Activated T-cell treated with anti-CD3 and anti-CD28 coated beads, Interleukin-2, amount 50 U/mL, for 48 hours (primary cell): Measurements from ENCODE around the gene MTUS2.

Experiments used
- DNase-seq, 2 experiments: peaks; one replicate each; pipeline ENCODE4 v3.0.0-alpha.2; 2020

The MTUS2 gene

GRCh38 chr13:29464105-29464679 is 644.1 kb downstream of the MTUS2 start:
- no peak for DNase-seq

DNA sequence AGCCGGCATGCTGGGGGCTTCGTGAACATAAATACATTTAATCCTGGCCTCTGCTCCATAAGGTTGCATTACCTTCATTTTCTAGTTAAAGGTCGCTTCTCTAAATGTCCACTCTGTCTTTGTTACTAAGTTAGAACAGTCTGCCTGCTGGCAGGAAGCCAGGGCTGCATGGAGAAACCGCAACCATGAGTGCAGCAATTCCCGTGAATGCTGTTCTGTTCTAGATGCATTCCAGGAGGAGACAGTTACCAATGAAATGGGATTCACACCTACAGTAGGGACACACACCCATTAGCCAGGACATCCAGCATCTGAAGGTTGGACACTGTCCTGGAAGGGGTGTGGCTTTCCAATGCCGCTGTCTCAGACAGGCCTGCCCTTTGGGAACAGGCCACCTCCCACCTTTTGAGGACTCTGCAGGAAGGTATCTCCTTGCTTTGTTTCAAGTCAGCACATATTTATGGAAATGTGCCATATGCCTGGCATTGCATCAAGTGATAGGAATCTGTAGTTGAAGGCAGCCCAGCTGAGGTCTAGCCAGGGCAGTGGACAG is 645.7 kb downstream of the MTUS2 start:
- no peak for DNase-seq

GRCh38 chr13:29471551-29471950 is 651.4 kb downstream of the MTUS2 start:
- no peak for DNase-seq

DNA sequence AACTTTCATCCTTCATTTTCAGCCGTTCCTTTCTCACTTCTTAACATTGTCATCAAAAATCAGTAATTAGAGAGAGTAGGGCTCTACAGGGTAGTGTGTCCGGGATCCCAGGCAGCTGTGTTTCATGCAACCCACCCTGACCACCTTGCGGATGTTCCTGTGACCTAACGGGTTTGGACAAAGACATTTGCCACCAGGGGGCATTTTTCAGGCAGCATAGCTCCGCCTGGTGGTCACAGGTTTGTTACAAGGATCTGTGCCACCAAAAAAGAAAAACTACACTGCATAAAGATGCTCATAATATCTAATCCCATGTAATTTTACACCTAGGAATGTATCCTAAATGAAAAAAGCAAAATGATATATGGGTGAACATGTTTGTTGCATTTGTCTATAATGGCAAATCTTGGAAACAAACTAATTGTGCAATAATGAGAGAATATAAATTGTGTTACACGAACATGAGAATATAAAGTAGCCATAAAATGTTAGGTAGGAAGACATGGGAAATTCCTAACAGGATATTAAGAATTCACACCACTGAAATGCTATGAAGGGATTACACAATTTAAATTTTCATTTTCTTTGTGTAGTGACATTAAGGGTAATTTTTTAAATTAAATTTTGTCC is 652.3 kb downstream of the MTUS2 start:
- peak; percentile 60 to 67 for DNase-seq

DNA sequence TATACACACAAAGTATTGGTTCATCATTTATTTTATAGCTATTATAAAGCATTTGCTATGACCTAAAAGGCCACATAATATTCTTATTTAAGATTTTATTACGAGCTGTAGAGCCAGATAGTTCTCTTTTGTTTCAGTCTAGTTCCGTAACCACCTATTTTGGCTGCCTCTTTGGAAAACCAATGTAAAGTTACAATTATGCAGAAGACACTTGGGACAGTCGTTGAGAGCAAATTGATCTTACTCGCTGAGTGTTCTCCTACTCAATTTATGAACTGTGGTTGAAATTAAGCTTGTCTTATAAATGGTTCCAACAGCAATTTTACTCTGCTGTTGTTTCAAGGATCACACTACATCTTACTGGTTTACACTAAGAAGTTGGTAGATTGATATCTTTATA is 653.0 kb downstream of the MTUS2 start:
- DNase-seq = no peak

GRCh38 chr13:29474991-29475390 is 654.9 kb downstream of the MTUS2 start:
- no peak for DNase-seq

DNA sequence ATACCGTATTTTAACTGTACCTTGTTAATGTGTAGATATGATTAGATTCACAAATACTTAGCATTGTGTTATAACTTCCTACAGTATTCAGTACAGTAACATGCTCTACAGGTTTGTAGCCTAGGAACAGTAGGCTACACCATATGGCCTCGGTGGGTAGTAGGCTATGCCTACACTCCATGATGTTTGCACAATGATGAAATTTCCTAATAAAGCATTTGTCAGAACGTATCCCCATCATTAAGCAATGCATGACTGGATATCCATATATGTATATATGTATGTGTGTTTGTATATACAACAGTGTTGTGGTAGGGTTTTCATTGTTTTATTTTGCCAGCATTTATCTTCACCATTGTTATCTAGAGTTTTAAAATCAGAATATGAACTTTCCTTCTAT is 655.9 kb downstream of the MTUS2 start:
- DNase-seq = no peak

- no peak for DNase-seq
Measured at GRCh38 chr13:29479716-29480492, 659.8 kb downstream of the MTUS2 start.

- DNase-seq = no peak
Measured at GRCh38 chr13:29480893-29481525, 660.9 kb downstream of the MTUS2 start.

DNA sequence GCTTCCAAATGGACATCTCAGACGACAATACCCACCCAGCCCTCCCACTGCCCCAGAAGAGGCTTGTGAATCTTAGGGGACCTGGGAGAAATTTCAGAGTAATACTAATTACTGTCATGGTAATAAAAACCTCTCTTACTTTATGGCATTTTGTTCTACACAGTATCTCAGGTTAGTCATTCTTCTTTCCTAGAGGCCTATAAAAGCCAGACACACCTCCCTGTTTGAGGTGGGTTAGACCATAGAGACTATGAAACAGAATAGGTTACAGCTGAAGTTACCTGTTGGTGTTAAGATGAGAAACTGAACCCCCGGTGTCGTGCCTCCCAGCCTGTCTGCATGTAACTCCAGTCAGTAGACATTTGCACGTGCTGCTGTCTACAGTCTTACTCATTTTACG is 661.5 kb downstream of the MTUS2 start:
- DNase-seq = no peak

DNA sequence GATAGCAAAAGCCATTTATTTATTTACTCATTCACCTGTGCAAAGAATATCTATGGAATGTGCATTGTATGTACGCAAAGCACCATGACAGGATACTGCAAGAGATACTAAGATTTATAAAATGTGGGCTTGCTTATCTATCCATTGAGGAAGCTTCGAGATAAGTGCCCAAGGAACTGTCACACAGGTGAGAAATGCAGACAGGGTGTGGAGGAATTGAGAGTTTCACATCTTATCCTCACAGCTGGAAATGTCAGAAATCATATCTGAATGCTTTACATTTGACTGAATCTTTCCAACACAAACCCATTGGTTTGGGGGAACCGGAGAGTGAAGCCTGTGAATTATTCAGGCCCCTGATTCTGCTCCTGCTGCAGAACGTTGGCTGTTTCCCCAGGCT is 662.4 kb downstream of the MTUS2 start:
- DNase-seq = no peak

GRCh38 chr13:29483211-29483610 is 663.1 kb downstream of the MTUS2 start:
- DNase-seq = no peak

GRCh38 chr13:29483623-29484022 is 663.5 kb downstream of the MTUS2 start:
- DNase-seq = no peak

DNA sequence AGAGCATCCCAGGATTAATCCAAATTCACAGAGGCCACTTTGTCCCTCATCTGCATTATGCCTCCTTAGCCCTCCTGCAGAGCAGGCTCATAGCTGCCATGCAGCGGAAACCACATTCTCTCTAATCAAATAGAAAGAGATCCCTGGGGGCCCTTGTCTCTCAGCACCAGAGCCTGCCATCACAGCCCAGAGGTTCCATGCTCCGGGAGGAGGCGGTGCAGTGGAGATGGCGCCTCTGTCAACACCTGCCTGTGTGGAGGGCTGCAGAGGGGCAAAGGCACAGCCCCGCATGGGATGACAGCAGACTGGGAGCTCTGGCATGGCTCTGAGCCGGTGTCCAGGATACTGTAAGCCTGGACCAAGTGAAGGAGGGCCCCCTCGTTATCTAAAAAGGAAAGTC is 664.1 kb downstream of the MTUS2 start:
- DNase-seq = no peak

DNA sequence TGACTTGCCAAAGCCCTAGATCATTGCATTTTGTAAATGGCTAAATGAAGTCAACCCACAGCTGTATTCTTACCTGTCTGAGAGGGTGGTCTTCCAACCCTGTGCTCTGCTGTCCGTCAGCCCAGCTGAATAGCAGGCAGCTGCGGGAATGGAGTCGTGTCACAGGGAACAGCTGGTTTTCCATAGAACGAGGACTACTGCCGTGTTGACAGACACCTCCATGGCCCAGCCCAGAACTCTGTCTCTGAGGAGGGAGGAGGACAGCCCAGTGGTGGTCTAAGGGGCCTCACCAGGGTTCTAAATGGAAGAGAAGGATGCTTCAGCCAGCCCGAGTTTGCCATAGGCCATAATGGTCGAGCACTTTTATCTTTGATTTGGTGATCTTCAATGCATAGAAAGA is 664.7 kb downstream of the MTUS2 start:
- no peak for DNase-seq

- DNase-seq = no peak
Measured at GRCh38 chr13:29486551-29486950, 666.4 kb downstream of the MTUS2 start.

DNA sequence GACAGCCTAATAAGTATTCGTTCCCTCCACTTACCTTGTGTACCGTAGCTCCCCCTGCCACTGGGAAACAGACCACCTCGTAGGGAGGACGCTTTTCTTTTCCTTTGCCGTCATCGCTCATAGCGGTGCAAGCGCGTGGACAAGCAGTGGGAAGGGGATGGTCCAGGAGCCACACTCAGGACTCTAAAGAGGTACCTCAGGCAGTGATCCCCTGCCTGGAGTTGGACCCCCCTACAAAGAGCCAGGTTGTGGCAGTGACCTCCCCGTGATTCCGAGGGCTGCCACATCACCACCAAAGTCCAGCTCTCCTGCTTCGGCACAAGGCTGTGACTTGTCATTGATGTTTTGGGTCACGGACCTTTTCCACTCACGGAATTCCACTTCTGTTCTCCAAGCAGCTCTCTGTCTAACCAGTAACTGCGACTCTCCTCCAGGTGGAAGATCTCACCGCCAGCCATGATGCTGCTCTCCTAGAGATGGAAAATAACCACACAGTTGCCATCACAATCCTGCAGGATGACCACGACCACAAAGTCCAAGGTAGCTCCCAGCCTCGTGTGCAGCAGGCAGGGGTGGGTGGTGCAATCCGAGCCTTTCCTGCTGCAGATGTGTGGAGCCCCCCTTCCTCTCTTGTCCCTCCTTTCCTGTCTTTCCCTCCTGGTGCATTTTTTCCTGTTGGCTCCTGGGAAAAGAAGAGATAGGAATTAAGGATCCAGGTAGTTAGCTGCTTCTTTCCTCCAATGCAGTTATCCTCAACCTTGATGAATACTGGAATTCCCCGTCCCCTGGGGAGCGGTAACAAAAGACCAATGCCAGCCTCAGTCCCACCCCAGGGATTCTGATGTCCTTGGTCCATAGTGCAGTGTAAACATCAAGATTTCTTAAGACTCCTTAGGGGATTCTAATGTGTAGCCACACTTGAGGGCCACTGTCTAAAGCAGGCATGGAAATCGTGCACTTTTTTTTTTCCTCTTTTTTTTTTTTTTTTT is 667.6 kb downstream of the MTUS2 start:
- no peak for DNase-seq

DNA sequence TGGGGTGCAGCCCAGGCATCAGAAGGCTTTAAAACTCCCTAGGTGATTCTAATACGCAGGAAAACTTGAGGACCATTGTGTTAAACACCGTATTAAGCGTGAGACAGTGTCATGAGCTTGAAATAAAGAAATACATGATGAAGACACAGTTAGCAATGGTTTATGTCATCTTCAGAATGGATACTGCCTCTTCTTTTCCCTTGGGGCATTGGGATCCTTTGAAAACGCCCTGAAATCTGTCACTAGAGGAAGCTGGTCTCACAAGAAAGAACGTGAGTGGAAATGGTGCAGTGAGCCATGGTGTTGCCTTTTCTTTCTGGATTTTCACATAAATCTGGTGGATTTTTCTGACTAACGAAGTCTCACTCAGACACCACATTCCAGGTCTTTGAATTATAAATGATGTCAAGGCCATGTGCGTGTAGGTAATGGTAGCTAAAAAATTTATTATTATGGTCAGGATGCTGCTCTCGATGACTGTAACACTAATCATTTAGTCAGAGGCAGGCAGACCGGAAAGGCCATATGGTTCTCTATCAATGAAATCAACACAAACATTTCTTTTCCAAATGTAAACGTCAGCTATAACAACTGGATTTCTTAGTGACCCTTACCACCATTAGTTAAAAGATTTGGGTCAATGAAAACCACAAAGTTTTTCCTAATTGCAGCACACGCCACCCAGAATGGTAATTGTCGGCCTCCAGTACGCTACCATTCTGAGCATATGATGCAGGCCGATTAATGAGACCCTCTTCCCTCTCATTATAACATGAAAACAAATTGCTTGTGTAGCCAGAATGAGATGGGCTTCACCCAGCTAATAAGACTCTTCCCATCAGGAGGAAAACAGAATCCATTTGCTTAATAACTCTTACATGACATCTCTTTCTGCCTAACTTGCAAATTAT is 669.8 kb downstream of the MTUS2 start:
- DNase-seq = no peak

- DNase-seq = no peak
Measured at GRCh38 chr13:29490561-29490885, 670.4 kb downstream of the MTUS2 start.

GRCh38 chr13:29491248-29491647 is 671.1 kb downstream of the MTUS2 start:
- DNase-seq = no peak

GRCh38 chr13:29493796-29494195 is 673.7 kb downstream of the MTUS2 start:
- no peak for DNase-seq
